Measurements from ENCODE around the gene SLC12A6. TPM values are rescaled to one million over a fixed set of nuclear protein-coding genes. Genes with fewer than 3 reads are reported as not detected.
A peak's percentile ranks its signal among the peaks of the same experiment; 100 is the strongest.

SLC12A6 gene
- polyA plus RNA-seq, 2 of the 4 experiments (the other 2 are of a cell fraction): 6.0 to 21.3 TPM

- WGBS (ENCODE audit: missing lambda C conversion rate): 10% methylated on average over 26 of the region's 26 CpGs
- FAIRE-seq (no peak), DNase-seq (ENCODE audit: low read depth in 1 of 2, low spot score in 1 of 2) (no peak), ATAC-seq (peak in 1 of 2 experiments; percentile 60; a peak in 3 of 6 replicates)
- Histone ChIP-seq H3K4me1 (peaks cover 14% of the 10 kb centered on the region; the same call in 2 of the 3 replicates), H3K27ac (peak overlapping the region; percentile 83 to 95), H3K9me3 (no peaks in the 10 kb centered on the region), H3K4me2 (peak overlapping the region; percentile 88), H3K4me3 (peak overlapping the region; percentile 64)
- ChIA-PET CTCF (interaction anchor here (1.0 to 5.1 kb wide), 7 partner anchors 9 to 95 kb away, joined by 3 to 34 read pairs (median 5); partner anchors contain the start of gene LPCAT4), POLR2A (interaction anchor here (0.6 to 2.8 kb wide), 6 partner anchors 8 to 651 kb away, joined by 3 to 24 read pairs (median 8); partner anchors contain the start of genes EMC4, LPCAT4 and ZNF770)
- TF ChIP-seq RCOR1 (IDR thresholded peaks at IDR 0.05; ENCODE audit: low read depth, low read length) (no peak), TP53 (CRISPR knock-in tag; IDR thresholded peaks at IDR 0.05) (no peak), ZFP36 (IDR thresholded peaks at IDR 0.05; ENCODE audit: borderline replicate concordance, partially characterized antibody) (no peak), HOXB5 (CRISPR knock-in tag; IDR thresholded peaks at IDR 0.05) (no peak), NPAS2 (CRISPR knock-in tag; IDR thresholded peaks at IDR 0.05; ENCODE audit: borderline replicate concordance) (no peak), GATA3 (IDR thresholded peaks at IDR 0.05; ENCODE audit: borderline replicate concordance) (no peak), ATOH8 (CRISPR knock-in tag; IDR thresholded peaks at IDR 0.05; ENCODE audit: low read depth) (no peak), CBX2 (IDR thresholded peaks at IDR 0.05; ENCODE audit: borderline replicate concordance, low read depth) (no peak), SMC3 (IDR thresholded peaks at IDR 0.05) (no peak), CHD2 (IDR thresholded peaks at IDR 0.05; ENCODE audit: low read length, partially characterized antibody) (no peak), FOSL2 (IDR thresholded peaks at IDR 0.05) (no peak), FOSL2 (CRISPR knock-in tag; IDR thresholded peaks at IDR 0.05) (no peak), MAZ (IDR thresholded peaks at IDR 0.05; ENCODE audit: borderline replicate concordance, low read depth, low read length) (no peak), ESRRA (IDR thresholded peaks at IDR 0.05; ENCODE audit: borderline replicate concordance, low read length) (no peak)
- TF ChIP-seq, protein P1, sequence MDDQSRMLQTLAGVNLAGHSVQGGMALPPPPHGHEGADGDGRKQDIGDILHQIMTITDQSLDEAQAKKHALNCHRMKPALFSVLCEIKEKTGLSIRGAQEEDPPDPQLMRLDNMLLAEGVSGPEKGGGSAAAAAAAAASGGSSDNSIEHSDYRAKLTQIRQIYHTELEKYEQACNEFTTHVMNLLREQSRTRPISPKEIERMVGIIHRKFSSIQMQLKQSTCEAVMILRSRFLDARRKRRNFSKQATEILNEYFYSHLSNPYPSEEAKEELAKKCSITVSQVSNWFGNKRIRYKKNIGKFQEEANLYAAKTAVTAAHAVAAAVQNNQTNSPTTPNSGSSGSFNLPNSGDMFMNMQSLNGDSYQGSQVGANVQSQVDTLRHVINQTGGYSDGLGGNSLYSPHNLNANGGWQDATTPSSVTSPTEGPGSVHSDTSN (IDR thresholded peaks at IDR 0.05): no peak
- TF ChIP-seq, protein P2, sequence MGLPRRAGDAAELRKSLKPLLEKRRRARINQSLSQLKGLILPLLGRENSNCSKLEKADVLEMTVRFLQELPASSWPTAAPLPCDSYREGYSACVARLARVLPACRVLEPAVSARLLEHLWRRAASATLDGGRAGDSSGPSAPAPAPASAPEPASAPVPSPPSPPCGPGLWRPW (IDR thresholded peaks at IDR 0.05): no peak
Measured at GRCh38 chr15:34336991-34337556, 507 bp downstream of the SLC12A6 start.

- Histone ChIP-seq H3K4me1 (peaks cover 8% of the 10 kb centered on the region; the same call in 2 of the 3 replicates), H3K4me2 (peak overlapping the region; percentile 88), H3K9me3 (no peaks in the 10 kb centered on the region), H3K27ac (no peak overlapping the region; a peak in 1 of 6 replicates), H3K4me3 (peak overlapping the region; percentile 64; the same call in 2 of the 3 replicates)
- no peak for DNase-seq (ENCODE audit: low read depth in 1 of 2, low spot score in 1 of 2)
- FAIRE-seq: no peak
- 91% methylated on average over 16 of the region's 16 CpGs for WGBS (ENCODE audit: missing lambda C conversion rate)
- POLR2A ChIA-PET: no interaction called here
- no peak for ATAC-seq
- no peak for TF ChIP-seq HOXB5 (CRISPR knock-in tag; IDR thresholded peaks at IDR 0.05)
- CTCF ChIA-PET: interaction anchor here (1.0 to 5.1 kb wide), 4 partner anchors 8 to 227 kb away, joined by 3 to 34 read pairs (median 8); partner anchors contain the start of gene LPCAT4
Measured at GRCh38 chr15:34336231-34336990, 1.2 kb downstream of the SLC12A6 start.

GRCh38 chr15:34335176-34336032 lies 2.2 kb downstream of the SLC12A6 start:
- ATAC-seq (no peak), FAIRE-seq (no peak), DNase-seq (ENCODE audit: low read depth in 1 of 2, low spot score in 1 of 2) (no peak)
- no peak overlapping the region for H3K27ac ChIP-seq
- H3K4me1 ChIP-seq: peaks cover 6% of the 10 kb centered on the region; the same call in 2 of the 3 replicates
- H3K9me3 ChIP-seq: no peaks in the 10 kb centered on the region
- WGBS (ENCODE audit: missing lambda C conversion rate): 77% methylated on average over 3 of the region's 3 CpGs
- ChIA-PET CTCF (interaction anchor here (1.0 kb wide), 2 partner anchors 31 to 226 kb away, joined by 3 to 4 read pairs; no protein-coding TSS in a partner anchor), POLR2A (no interaction called here)
- no peak overlapping the region for H3K4me3 ChIP-seq
- H3K4me2 ChIP-seq: no peak overlapping the region
- TF ChIP-seq HOXB13 (CRISPR knock-in tag; IDR thresholded peaks at IDR 0.05; ENCODE audit: low read depth): no peak
- TF ChIP-seq ESRRA (IDR thresholded peaks at IDR 0.05; ENCODE audit: borderline replicate concordance, low read length): no peak
- no peak for TF ChIP-seq SREBF2 (IDR thresholded peaks at IDR 0.05)
- TF ChIP-seq JUNB (IDR thresholded peaks at IDR 0.05): no peak
- no peak for TF ChIP-seq EHF (CRISPR knock-in tag; IDR thresholded peaks at IDR 0.05)
- TF ChIP-seq FOSB (CRISPR knock-in tag; IDR thresholded peaks at IDR 0.05): no peak
- no peak for TF ChIP-seq ATOH8 (CRISPR knock-in tag; IDR thresholded peaks at IDR 0.05; ENCODE audit: low read depth)
- TF ChIP-seq ELK1 (IDR thresholded peaks at IDR 0.05; ENCODE audit: low read depth, low read length): no peak
- no peak for TF ChIP-seq CBX2 (IDR thresholded peaks at IDR 0.05; ENCODE audit: borderline replicate concordance, low read depth)
- TF ChIP-seq, protein P3, sequence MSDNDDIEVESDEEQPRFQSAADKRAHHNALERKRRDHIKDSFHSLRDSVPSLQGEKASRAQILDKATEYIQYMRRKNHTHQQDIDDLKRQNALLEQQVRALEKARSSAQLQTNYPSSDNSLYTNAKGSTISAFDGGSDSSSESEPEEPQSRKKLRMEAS (IDR thresholded peaks at IDR 0.05): no peak
- no peak for TF ChIP-seq PHF8 (IDR thresholded peaks at IDR 0.05; ENCODE audit: borderline replicate concordance, low read depth)
- TF ChIP-seq EP300 (IDR thresholded peaks at IDR 0.05): no peak
